22Rv1 (cell line): ENCODE data around the gene CGAS.

Experiments used
- ZFX ChIP-seq: fragments of 450-650 bp; IDR thresholded peaks from 2 replicates; pipeline ENCODE4 v1.6.1; 2017; ENCODE audit warnings: antibody characterized with exemption, borderline replicate concordance
- TF ChIP-seq, protein P1 (sequence below): fragments of 450-650 bp; IDR thresholded peaks from 2 replicates; pipeline ENCODE4 v1.5.1; 2017; ENCODE audit warnings: mild to moderate bottlenecking

DNA sequence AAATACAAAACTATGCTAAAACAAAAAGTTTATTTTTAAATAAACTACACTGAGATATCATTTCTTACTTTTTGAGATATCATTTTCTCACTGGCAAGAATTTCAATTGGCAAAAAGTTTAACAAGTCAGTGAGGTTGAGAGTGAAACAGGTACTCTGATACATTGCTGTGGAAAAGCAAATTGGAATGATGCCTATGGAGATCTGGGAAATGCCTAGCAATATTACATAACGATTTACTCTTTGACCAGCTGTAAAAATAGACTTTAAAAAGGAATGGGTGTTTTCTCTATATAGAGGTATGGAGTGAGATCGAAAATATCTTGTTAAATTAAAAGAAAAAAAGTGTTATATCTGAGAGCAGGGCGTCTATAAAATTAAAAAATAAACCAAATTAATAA, 16.9 kb downstream of the CGAS start:
- TF ChIP-seq, protein P1, sequence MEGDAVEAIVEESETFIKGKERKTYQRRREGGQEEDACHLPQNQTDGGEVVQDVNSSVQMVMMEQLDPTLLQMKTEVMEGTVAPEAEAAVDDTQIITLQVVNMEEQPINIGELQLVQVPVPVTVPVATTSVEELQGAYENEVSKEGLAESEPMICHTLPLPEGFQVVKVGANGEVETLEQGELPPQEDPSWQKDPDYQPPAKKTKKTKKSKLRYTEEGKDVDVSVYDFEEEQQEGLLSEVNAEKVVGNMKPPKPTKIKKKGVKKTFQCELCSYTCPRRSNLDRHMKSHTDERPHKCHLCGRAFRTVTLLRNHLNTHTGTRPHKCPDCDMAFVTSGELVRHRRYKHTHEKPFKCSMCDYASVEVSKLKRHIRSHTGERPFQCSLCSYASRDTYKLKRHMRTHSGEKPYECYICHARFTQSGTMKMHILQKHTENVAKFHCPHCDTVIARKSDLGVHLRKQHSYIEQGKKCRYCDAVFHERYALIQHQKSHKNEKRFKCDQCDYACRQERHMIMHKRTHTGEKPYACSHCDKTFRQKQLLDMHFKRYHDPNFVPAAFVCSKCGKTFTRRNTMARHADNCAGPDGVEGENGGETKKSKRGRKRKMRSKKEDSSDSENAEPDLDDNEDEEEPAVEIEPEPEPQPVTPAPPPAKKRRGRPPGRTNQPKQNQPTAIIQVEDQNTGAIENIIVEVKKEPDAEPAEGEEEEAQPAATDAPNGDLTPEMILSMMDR = no peak
- no peak for TF ChIP-seq ZFX
